SK-N-SH treated with all-trans-retinoic acid at 6 μM for 48 hours (cell line): ENCODE measurements around the gene RAPGEF1.

Experiments used
- ATAC-seq: fragments of 200-7000 bp; cut with Tn5 transposase; 3 replicates; pipeline ENCODE4 v1.9.1; 2020; ENCODE audit warnings: mild to moderate bottlenecking, moderate library complexity
- ARNTL ChIP-seq: fragments of 450-650 bp; formaldehyde crosslinking; IDR thresholded peaks from 2 replicates; pipeline ENCODE4 v1.5.0; 2020; ENCODE audit warnings: low read depth, mild to moderate bottlenecking, moderate library complexity, borderline replicate concordance
- BACH2 ChIP-seq: fragments of 250-450 bp; sonication (Bioruptor Pico); IDR thresholded peaks from 2 replicates; pipeline ENCODE4 v1.9.0; 2021; ENCODE audit warnings: mild to moderate bottlenecking, borderline replicate concordance
- CSDC2 ChIP-seq: fragments of 250-450 bp; sonication (Bioruptor Pico); IDR thresholded peaks from 2 replicates; pipeline ENCODE4 v1.5.0; 2020; ENCODE audit warnings: mild to moderate bottlenecking, moderate library complexity
- CSRNP3 ChIP-seq: fragments of 250-450 bp; sonication (Bioruptor Pico); IDR thresholded peaks from 2 replicates; pipeline ENCODE4 v1.5.1; 2021; ENCODE audit warnings: mild to moderate bottlenecking, moderate library complexity
- ESRRG ChIP-seq: fragments of 250-450 bp; sonication (Bioruptor Pico); IDR thresholded peaks from 2 replicates; pipeline ENCODE4 v1.6.1; 2021; ENCODE audit warnings: mild to moderate bottlenecking
- ISL1 ChIP-seq: fragments of 250-450 bp; sonication (Bioruptor Pico); IDR thresholded peaks from 2 replicates; pipeline ENCODE4 v2.1.2; 2022; ENCODE audit warnings: mild to moderate bottlenecking, moderate library complexity
- OSR1 ChIP-seq: fragments of 250-450 bp; sonication (Bioruptor Pico); IDR thresholded peaks from 2 replicates; pipeline ENCODE4 v1.8.0; 2022; ENCODE audit warnings: moderate library complexity, mild to moderate bottlenecking, inconsistent platforms
- PATZ1 ChIP-seq: fragments of 250-450 bp; sonication (Bioruptor Pico); IDR thresholded peaks from 2 replicates; pipeline ENCODE4 v1.8.0; 2020; ENCODE audit warnings: mild to moderate bottlenecking, moderate library complexity, borderline replicate concordance
- PPARA ChIP-seq: fragments of 250-450 bp; sonication (Bioruptor Pico); IDR thresholded peaks from 2 replicates; pipeline ENCODE4 v1.5.0; 2020; ENCODE audit warnings: mild to moderate bottlenecking, borderline replicate concordance
- RARB ChIP-seq: fragments of 250-450 bp; sonication (Bioruptor Pico); IDR thresholded peaks from 2 replicates; pipeline ENCODE4 v1.8.0; 2021; ENCODE audit warnings: mild to moderate bottlenecking, moderate library complexity
- SNAI2 ChIP-seq: fragments of 250-450 bp; sonication (Bioruptor Pico); IDR thresholded peaks from 2 replicates; pipeline ENCODE4 v1.5.0; 2020; ENCODE audit warnings: mild to moderate bottlenecking, moderate library complexity
- TCF4 ChIP-seq: fragments of 250-450 bp; sonication (Bioruptor Pico); IDR thresholded peaks from 2 replicates; pipeline ENCODE4 v1.8.0; 2021; ENCODE audit warnings: mild to moderate bottlenecking, moderate library complexity, borderline replicate concordance
- TOX ChIP-seq: fragments of 250-450 bp; sonication (Bioruptor Pico); IDR thresholded peaks from 2 replicates; pipeline ENCODE4 v1.8.0; 2021; ENCODE audit warnings: mild to moderate bottlenecking, moderate library complexity, borderline replicate concordance
- TSHZ2 ChIP-seq: fragments of 250-450 bp; sonication (Bioruptor Pico); IDR thresholded peaks from 2 replicates; pipeline ENCODE4 v1.5.0; 2020; ENCODE audit warnings: mild to moderate bottlenecking, moderate library complexity
- ZC3H10 ChIP-seq: fragments of 250-450 bp; sonication (Bioruptor Pico); IDR thresholded peaks from 2 replicates; pipeline ENCODE4 v1.5.1; 2021; ENCODE audit warnings: mild to moderate bottlenecking, moderate library complexity
- ZFP3 ChIP-seq: fragments of 250-450 bp; sonication (Bioruptor Pico); IDR thresholded peaks from 2 replicates; pipeline ENCODE4 v1.5.0; 2020; ENCODE audit warnings: mild to moderate bottlenecking, moderate library complexity
- ZFP30 ChIP-seq: fragments of 450-650 bp; formaldehyde crosslinking; IDR thresholded peaks from 2 replicates; pipeline ENCODE4 v1.5.0; 2022; ENCODE audit warnings: mild to moderate bottlenecking, moderate library complexity
- ZNF565 ChIP-seq: fragments of 450-650 bp; formaldehyde crosslinking; conservative IDR thresholded peaks from 2 replicates; pipeline ENCODE4 v1.5.0; 2020; ENCODE audit warnings: low read depth, mild to moderate bottlenecking, moderate library complexity
- ZNF70 ChIP-seq: fragments of 450-650 bp; formaldehyde crosslinking; IDR thresholded peaks from 2 replicates; pipeline ENCODE4 v1.5.0; 2020; ENCODE audit warnings: mild to moderate bottlenecking, moderate library complexity
- ZNF8 ChIP-seq: fragments of 450-650 bp; formaldehyde crosslinking; IDR thresholded peaks from 2 replicates; pipeline ENCODE4 v1.5.0; 2020; ENCODE audit warnings: mild to moderate bottlenecking, moderate library complexity
- TF ChIP-seq, protein P1 (sequence below): fragments of 250-450 bp; sonication (Bioruptor Pico); IDR thresholded peaks from 2 replicates; pipeline ENCODE4 v1.5.1; 2020; ENCODE audit warnings: low read depth, mild to moderate bottlenecking, moderate library complexity
- TF ChIP-seq, protein P2 (sequence below): fragments of 250-450 bp; sonication (Bioruptor Pico); IDR thresholded peaks from 2 replicates; pipeline ENCODE4 v1.8.0; 2021; ENCODE audit warnings: low read depth, mild to moderate bottlenecking, moderate library complexity, borderline replicate concordance

The RAPGEF1 gene

GRCh38 chr9:131640438-131641137 lies 99.3 kb downstream of the RAPGEF1 start:
- no peak for ATAC-seq
- TF ChIP-seq PPARA (CRISPR knock-in tag) (no peak), SNAI2 (no peak), ISL1 (no peak), TSHZ2 (CRISPR knock-in tag) (no peak), ESRRG (no peak), ZNF8 (no peak), ZNF565 (CRISPR knock-in tag) (no peak), TOX (CRISPR knock-in tag) (no peak), OSR1 (CRISPR knock-in tag) (no peak), RARB (no peak), BACH2 (CRISPR knock-in tag) (no peak), ZNF70 (CRISPR knock-in tag) (no peak)
- TF ChIP-seq, protein P1, sequence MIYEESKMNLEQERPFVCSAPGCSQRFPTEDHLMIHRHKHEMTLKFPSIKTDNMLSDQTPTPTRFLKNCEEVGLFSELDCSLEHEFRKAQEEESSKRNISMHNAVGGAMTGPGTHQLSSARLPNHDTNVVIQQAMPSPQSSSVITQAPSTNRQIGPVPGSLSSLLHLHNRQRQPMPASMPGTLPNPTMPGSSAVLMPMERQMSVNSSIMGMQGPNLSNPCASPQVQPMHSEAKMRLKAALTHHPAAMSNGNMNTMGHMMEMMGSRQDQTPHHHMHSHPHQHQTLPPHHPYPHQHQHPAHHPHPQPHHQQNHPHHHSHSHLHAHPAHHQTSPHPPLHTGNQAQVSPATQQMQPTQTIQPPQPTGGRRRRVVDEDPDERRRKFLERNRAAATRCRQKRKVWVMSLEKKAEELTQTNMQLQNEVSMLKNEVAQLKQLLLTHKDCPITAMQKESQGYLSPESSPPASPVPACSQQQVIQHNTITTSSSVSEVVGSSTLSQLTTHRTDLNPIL (CRISPR knock-in tag): no peak

DNA sequence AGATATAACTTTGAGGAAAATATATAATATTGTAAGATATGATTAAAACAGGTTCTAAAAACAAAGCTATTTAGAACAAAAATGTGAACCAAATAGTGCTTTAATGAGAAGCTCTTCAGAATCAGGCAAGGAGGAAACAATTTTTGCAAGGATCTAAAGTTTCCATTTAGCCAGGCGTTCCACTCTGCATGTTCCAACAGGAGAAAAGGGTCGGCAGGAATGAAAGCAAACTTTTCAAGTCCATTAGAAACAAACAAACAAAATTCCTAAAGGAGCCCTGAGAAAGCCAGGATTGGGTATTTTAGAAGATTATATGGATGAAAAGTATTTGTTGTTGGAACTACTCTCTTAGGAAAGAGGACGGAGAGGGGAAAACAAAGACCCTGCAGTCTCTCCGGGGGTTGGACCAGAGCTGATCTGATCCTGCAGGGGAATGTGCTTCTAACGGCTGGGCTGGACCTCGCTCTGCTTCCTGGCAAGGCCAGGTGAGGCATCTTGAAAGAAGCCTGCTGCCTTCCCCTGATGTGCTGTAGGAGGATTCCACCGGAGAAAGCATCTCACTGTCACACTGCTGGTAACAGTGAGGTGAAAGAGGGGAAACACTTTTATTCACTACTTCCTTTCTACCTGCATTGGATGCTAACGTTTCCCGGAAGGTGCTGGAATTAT lies 100.0 kb downstream of the RAPGEF1 start:
- no peak for ATAC-seq
- TF ChIP-seq ZFP30 (CRISPR knock-in tag): no peak
- TF ChIP-seq CSDC2 (CRISPR knock-in tag): no peak
- TF ChIP-seq BACH2 (CRISPR knock-in tag): no peak
- no peak for TF ChIP-seq PATZ1
- TF ChIP-seq, protein P1 (CRISPR knock-in tag): no peak
- no peak for TF ChIP-seq OSR1 (CRISPR knock-in tag)
- no peak for TF ChIP-seq TCF4 (CRISPR knock-in tag)
- no peak for TF ChIP-seq TSHZ2 (CRISPR knock-in tag)
- TF ChIP-seq ZNF565 (CRISPR knock-in tag): no peak
- TF ChIP-seq ZFP3 (CRISPR knock-in tag): no peak
- TF ChIP-seq ESRRG: no peak
- TF ChIP-seq ISL1: no peak
- no peak for TF ChIP-seq ZC3H10
- no peak for TF ChIP-seq CSRNP3 (CRISPR knock-in tag)
- no peak for TF ChIP-seq ZNF70 (CRISPR knock-in tag)
- TF ChIP-seq, protein P2, sequence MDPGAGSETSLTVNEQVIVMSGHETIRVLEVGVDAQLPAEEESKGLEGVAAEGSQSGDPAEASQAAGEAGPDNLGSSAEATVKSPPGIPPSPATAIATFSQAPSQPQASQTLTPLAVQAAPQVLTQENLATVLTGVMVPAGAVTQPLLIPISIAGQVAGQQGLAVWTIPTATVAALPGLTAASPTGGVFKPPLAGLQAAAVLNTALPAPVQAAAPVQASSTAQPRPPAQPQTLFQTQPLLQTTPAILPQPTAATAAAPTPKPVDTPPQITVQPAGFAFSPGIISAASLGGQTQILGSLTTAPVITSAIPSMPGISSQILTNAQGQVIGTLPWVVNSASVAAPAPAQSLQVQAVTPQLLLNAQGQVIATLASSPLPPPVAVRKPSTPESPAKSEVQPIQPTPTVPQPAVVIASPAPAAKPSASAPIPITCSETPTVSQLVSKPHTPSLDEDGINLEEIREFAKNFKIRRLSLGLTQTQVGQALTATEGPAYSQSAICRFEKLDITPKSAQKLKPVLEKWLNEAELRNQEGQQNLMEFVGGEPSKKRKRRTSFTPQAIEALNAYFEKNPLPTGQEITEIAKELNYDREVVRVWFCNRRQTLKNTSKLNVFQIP (CRISPR knock-in tag): no peak
- no peak for TF ChIP-seq PPARA (CRISPR knock-in tag)
- TF ChIP-seq SNAI2: no peak
- no peak for TF ChIP-seq ARNTL (CRISPR knock-in tag)
- no peak for TF ChIP-seq TOX (CRISPR knock-in tag)
- TF ChIP-seq, all 23 proteins: peak for 0
